ENCODE results near the gene WDR26.

The WDR26 gene

GRCh38 chr1:224448453-224449017 lies 13.9 kb upstream of the WDR26 start:
- no peak for ATAC-seq (ENCODE audit: insufficient read depth, low read depth)
- no peak overlapping the region for H3K9ac ChIP-seq (ENCODE audit: low read depth, low read length)
- no peaks in the 10 kb centered on the region for H3K27me3 ChIP-seq (ENCODE audit: insufficient read depth, low read length, poor library complexity)
- H4K20me1 ChIP-seq (ENCODE audit: insufficient read depth, low read length) = no peaks in the 10 kb centered on the region
- TF ChIP-seq CTCF (IDR thresholded peaks at IDR 0.05; ENCODE audit: borderline replicate concordance, extremely low read depth, low read length, poor library complexity, severe bottlenecking) (no peak), EZH2 (IDR thresholded peaks at IDR 0.05; ENCODE audit: borderline replicate concordance, low read depth, low read length, severe bottlenecking) (no peak)
- H3K79me2 ChIP-seq (ENCODE audit: insufficient read depth, low read length) = no peaks in the 10 kb centered on the region
- no peaks in the 10 kb centered on the region for H3K36me3 ChIP-seq (ENCODE audit: insufficient read depth, low read length)
- peaks cover 3% of the 10 kb centered on the region; the same call in 1 of the 2 replicates for H3K4me1 ChIP-seq (ENCODE audit: insufficient read depth, low read length)
- H3K9me3 ChIP-seq (ENCODE audit: insufficient read depth, low read length, severe bottlenecking) = no peaks in the 10 kb centered on the region
- no peak overlapping the region for H2AFZ ChIP-seq (ENCODE audit: low read depth, low read length)
- H3K27ac ChIP-seq (ENCODE audit: low read length) = no peak overlapping the region
- no peak overlapping the region for H3K4me3 ChIP-seq (ENCODE audit: low read depth in 1 of 2, low read length in 2 of 2)
- H3K4me2 ChIP-seq (ENCODE audit: insufficient read depth, low read length) = no peak overlapping the region
- no peak for DNase-seq

GRCh38 chr1:224447971-224448370 lies 13.4 kb upstream of the WDR26 start:
- ATAC-seq (ENCODE audit: insufficient read depth, low read depth) (no peak), DNase-seq (no peak)
- peaks cover 3% of the 10 kb centered on the region; the same call in 1 of the 2 replicates for H3K4me1 ChIP-seq (ENCODE audit: insufficient read depth, low read length)
- H2AFZ ChIP-seq (ENCODE audit: low read depth, low read length) = no peak overlapping the region
- H3K79me2 ChIP-seq (ENCODE audit: insufficient read depth, low read length) = no peaks in the 10 kb centered on the region
- H4K20me1 ChIP-seq (ENCODE audit: insufficient read depth, low read length) = no peaks in the 10 kb centered on the region
- TF ChIP-seq CTCF (IDR thresholded peaks at IDR 0.05; ENCODE audit: borderline replicate concordance, extremely low read depth, low read length, poor library complexity, severe bottlenecking) = no peak
- TF ChIP-seq EZH2 (IDR thresholded peaks at IDR 0.05; ENCODE audit: borderline replicate concordance, low read depth, low read length, severe bottlenecking) = no peak
- no peak overlapping the region for H3K4me2 ChIP-seq (ENCODE audit: insufficient read depth, low read length)
- no peak overlapping the region for H3K27ac ChIP-seq (ENCODE audit: low read length)
- H3K9ac ChIP-seq (ENCODE audit: low read depth, low read length) = no peak overlapping the region
- no peaks in the 10 kb centered on the region for H3K27me3 ChIP-seq (ENCODE audit: insufficient read depth, low read length, poor library complexity)
- no peaks in the 10 kb centered on the region for H3K9me3 ChIP-seq (ENCODE audit: insufficient read depth, low read length, severe bottlenecking)
- no peak overlapping the region for H3K4me3 ChIP-seq (ENCODE audit: low read depth in 1 of 2, low read length in 2 of 2)
- H3K36me3 ChIP-seq (ENCODE audit: insufficient read depth, low read length) = no peaks in the 10 kb centered on the region

- TF ChIP-seq CTCF (IDR thresholded peaks at IDR 0.05; ENCODE audit: borderline replicate concordance, extremely low read depth, low read length, poor library complexity, severe bottlenecking) = no peak
- TF ChIP-seq EZH2 (IDR thresholded peaks at IDR 0.05; ENCODE audit: borderline replicate concordance, low read depth, low read length, severe bottlenecking) = no peak
- Histone ChIP-seq H4K20me1 (ENCODE audit: insufficient read depth, low read length) (no peaks in the 10 kb centered on the region), H3K27me3 (ENCODE audit: insufficient read depth, low read length, poor library complexity) (no peaks in the 10 kb centered on the region), H3K4me1 (ENCODE audit: insufficient read depth, low read length) (peaks cover 3% of the 10 kb centered on the region; the same call in 1 of the 2 replicates), H3K36me3 (ENCODE audit: insufficient read depth, low read length) (no peaks in the 10 kb centered on the region), H3K79me2 (ENCODE audit: insufficient read depth, low read length) (no peaks in the 10 kb centered on the region), H3K9ac (ENCODE audit: low read depth, low read length) (no peak overlapping the region), H2AFZ (ENCODE audit: low read depth, low read length) (no peak overlapping the region), H3K4me3 (ENCODE audit: low read depth in 1 of 2, low read length in 2 of 2) (no peak overlapping the region), H3K4me2 (ENCODE audit: insufficient read depth, low read length) (no peak overlapping the region), H3K27ac (ENCODE audit: low read length) (no peak overlapping the region), H3K9me3 (ENCODE audit: insufficient read depth, low read length, severe bottlenecking) (no peaks in the 10 kb centered on the region)
- ATAC-seq (ENCODE audit: insufficient read depth, low read depth) (no peak), DNase-seq (no peak)
These were observed 12.7 kb upstream of the WDR26 start for GRCh38 chr1:224447251-224447650.
